GM12891 (cell line): ENCODE results near the gene SPOP. TPM values are rescaled to one million over a fixed set of nuclear protein-coding genes. Genes with fewer than 3 reads are reported as not detected.
"Not testable (repeated sequence)": the region's sequence is repeated elsewhere in the genome, so short reads cannot be mapped to it uniquely, and the experiment has no call there.

Experiments used
- DNase-seq: peaks from one replicate; pipeline ENCODE4 v3.0.0; 2011; ENCODE audit warnings: low spot score; ENCODE audit not compliant: insufficient read length
- FAIRE-seq: peaks from 2 replicates; lab custom pipeline; 2011; peaks lifted over from hg19 to GRCh38; lab: Jason Lieb, UNC
- PAX5 ChIP-seq: IDR thresholded peaks from 2 replicates; pipeline ENCODE4 v1.6.1; 2011; ENCODE audit warnings: low read length, moderate library complexity, mild to moderate bottlenecking; ENCODE audit not compliant: insufficient read depth, severe bottlenecking
- POLR2A ChIP-seq: IDR thresholded peaks from 2 replicates; pipeline ENCODE4 v1.6.1; 2011; ENCODE audit warnings: low read depth, low read length, control low read depth
- POLR2AphosphoS5 ChIP-seq: IDR thresholded peaks from 2 replicates; pipeline ENCODE4 v1.6.1; 2011; ENCODE audit warnings: low read depth, low read length, control low read depth
- POU2F2 ChIP-seq: IDR thresholded peaks from 2 replicates; pipeline ENCODE4 v1.6.1; 2011; ENCODE audit warnings: low read depth, mild to moderate bottlenecking, control low read depth, low read length, moderate library complexity
- SPI1 ChIP-seq: IDR thresholded peaks from 2 replicates; pipeline ENCODE4 v1.6.1; 2011; ENCODE audit warnings: low read depth, low read length, control low read depth
- TAF1 ChIP-seq: IDR thresholded peaks from 2 replicates; pipeline ENCODE4 v1.6.1; 2011; ENCODE audit warnings: low read depth, low read length, control low read depth
- polyA plus RNA-seq: library from polyadenylated mRNA; unstranded; fragments of >200 nt; gene quantifications from one replicate; pipeline ENCODE4 v1.2.1, GENCODE V29; 2012; ENCODE audit warnings: low read depth, missing spikeins, inconsistent platforms; ENCODE audit not compliant: missing spikeins

Gene SPOP
- polyA plus RNA-seq = 28.1 TPM

- FAIRE-seq (peak; percentile 99), DNase-seq (peak; percentile 86)
- TF ChIP-seq SPI1 (no peak), TAF1 (no peak; the same call in 1 of the 2 replicates), POLR2AphosphoS5 (peak; percentile 25; the same call in 1 of the 2 replicates), POU2F2 (0 out of 2 replicates have a peak, but pooled peaks have one; percentile 51), POLR2A (peak; percentile 48; the same call in 1 of the 2 replicates), PAX5 (no peak)
These were observed at the start of gene SPOP for GRCh38 chr17:49677933-49678847. TSS of gene SPOP (minus strand) at chr17:49678097. CDS start at chr17:49622810, 55,287 bp downstream.

GRCh38 chr17:49727380-49727779 is 49.5 kb upstream of the SPOP start:
- no peak for FAIRE-seq
- TF ChIP-seq SPI1 = no peak
- TF ChIP-seq POU2F2 = no peak
- no peak for TF ChIP-seq TAF1
- no peak for DNase-seq

- FAIRE-seq (no peak), DNase-seq (no peak)
- TF ChIP-seq TAF1 (no peak), POLR2AphosphoS5 (no peak), SPI1 (no peak), POLR2A (no peak), POU2F2 (no peak), PAX5 (no peak)
These were observed 47.7 kb upstream of the SPOP start for GRCh38 chr17:49725452-49726130.

GRCh38 chr17:49724552-49724951 is 46.7 kb upstream of the SPOP start:
- DNase-seq, FAIRE-seq: not testable (repeated sequence)

- TF ChIP-seq POLR2AphosphoS5 (no peak), TAF1 (no peak), POU2F2 (no peak), PAX5 (no peak), POLR2A (no peak)
- FAIRE-seq = no peak
- DNase-seq = no peak
These were observed 45.5 kb upstream of the SPOP start for GRCh38 chr17:49723423-49723822.

GRCh38 chr17:49722066-49722465 is 44.2 kb upstream of the SPOP start:
- no peak for TF ChIP-seq POLR2AphosphoS5
- TF ChIP-seq SPI1 = no peak
- no peak for TF ChIP-seq TAF1
- no peak for TF ChIP-seq PAX5
- no peak for TF ChIP-seq POU2F2
- no peak for TF ChIP-seq POLR2A
- FAIRE-seq (no peak), DNase-seq (no peak)

- TF ChIP-seq SPI1 (peak; percentile 30; the same call in 1 of the 2 replicates), POLR2AphosphoS5 (no peak)
- DNase-seq (no peak), FAIRE-seq (no peak)
These were observed 39.5 kb upstream of the SPOP start for GRCh38 chr17:49717371-49717861.

- FAIRE-seq (no peak), DNase-seq (no peak)
- TF ChIP-seq POLR2A (no peak), POLR2AphosphoS5 (no peak), SPI1 (no peak), POU2F2 (no peak), TAF1 (no peak), PAX5 (no peak)
These were observed 38.9 kb upstream of the SPOP start for GRCh38 chr17:49716668-49717364.

GRCh38 chr17:49715717-49716279 is 37.9 kb upstream of the SPOP start:
- TF ChIP-seq POLR2AphosphoS5 (no peak), TAF1 (no peak), POU2F2 (no peak)
- DNase-seq = no peak
- no peak for FAIRE-seq
